ENCODE data around the gene SMG6.
A peak's percentile ranks its signal among the peaks of the same experiment; 100 is the strongest.

SMG6 gene

GRCh38 chr17:2223617-2223927, 80.0 kb downstream of the SMG6 start:
- TF ChIP-seq CTCF (conservative IDR thresholded peaks at IDR 0.05), result no peak
- H3K27ac ChIP-seq, result no peak overlapping the region

GRCh38 chr17:2222901-2223616, 80.5 kb downstream of the SMG6 start:
- H3K27ac ChIP-seq, result no peak overlapping the region
- no peak for TF ChIP-seq CTCF (conservative IDR thresholded peaks at IDR 0.05)

- H3K27ac ChIP-seq, result no peak overlapping the region
- TF ChIP-seq CTCF (conservative IDR thresholded peaks at IDR 0.05), result no peak
Measured at GRCh38 chr17:2222301-2222700, 81.3 kb downstream of the SMG6 start.

GRCh38 chr17:2218426-2218825, 85.2 kb downstream of the SMG6 start:
- TF ChIP-seq CTCF (conservative IDR thresholded peaks at IDR 0.05), result no peak
- H3K27ac ChIP-seq, result no peak overlapping the region

GRCh38 chr17:2215616-2216364, 87.8 kb downstream of the SMG6 start:
- no peak for TF ChIP-seq CTCF (conservative IDR thresholded peaks at IDR 0.05)

GRCh38 chr17:2214929-2215615, 88.5 kb downstream of the SMG6 start:
- peak overlapping the region; percentile 12; the same call in 1 of the 2 replicates for H3K27ac ChIP-seq
- no peak for TF ChIP-seq CTCF (conservative IDR thresholded peaks at IDR 0.05)

More at GRCh38 chr17:2215616-2216364, 87.8 kb downstream of the SMG6 start:
- H3K27ac ChIP-seq, result 0 out of 2 replicates have a peak overlapping the region, but pooled peaks have one; percentile 12
